22Rv1 (cell line): ENCODE results near the gene NTN1.

Experiments
- H3K27ac ChIP-seq: fragments of 450-650 bp; 2 replicates; pipeline ENCODE4 v1.5.1; 2017
- ZFX ChIP-seq: fragments of 450-650 bp; IDR thresholded peaks from 2 replicates; pipeline ENCODE4 v1.6.1; 2017; ENCODE audit warnings: antibody characterized with exemption, borderline replicate concordance
- TF ChIP-seq, protein P1 (sequence below): fragments of 450-650 bp; IDR thresholded peaks from 2 replicates; pipeline ENCODE4 v1.5.1; 2017; ENCODE audit warnings: mild to moderate bottlenecking

NTN1 gene

GRCh38 chr17:9206410-9206703, 185.0 kb downstream of the NTN1 start:
- H3K27ac ChIP-seq, result no peak overlapping the region
- no peak for TF ChIP-seq ZFX

- TF ChIP-seq ZFX, result no peak
- TF ChIP-seq, protein P1, sequence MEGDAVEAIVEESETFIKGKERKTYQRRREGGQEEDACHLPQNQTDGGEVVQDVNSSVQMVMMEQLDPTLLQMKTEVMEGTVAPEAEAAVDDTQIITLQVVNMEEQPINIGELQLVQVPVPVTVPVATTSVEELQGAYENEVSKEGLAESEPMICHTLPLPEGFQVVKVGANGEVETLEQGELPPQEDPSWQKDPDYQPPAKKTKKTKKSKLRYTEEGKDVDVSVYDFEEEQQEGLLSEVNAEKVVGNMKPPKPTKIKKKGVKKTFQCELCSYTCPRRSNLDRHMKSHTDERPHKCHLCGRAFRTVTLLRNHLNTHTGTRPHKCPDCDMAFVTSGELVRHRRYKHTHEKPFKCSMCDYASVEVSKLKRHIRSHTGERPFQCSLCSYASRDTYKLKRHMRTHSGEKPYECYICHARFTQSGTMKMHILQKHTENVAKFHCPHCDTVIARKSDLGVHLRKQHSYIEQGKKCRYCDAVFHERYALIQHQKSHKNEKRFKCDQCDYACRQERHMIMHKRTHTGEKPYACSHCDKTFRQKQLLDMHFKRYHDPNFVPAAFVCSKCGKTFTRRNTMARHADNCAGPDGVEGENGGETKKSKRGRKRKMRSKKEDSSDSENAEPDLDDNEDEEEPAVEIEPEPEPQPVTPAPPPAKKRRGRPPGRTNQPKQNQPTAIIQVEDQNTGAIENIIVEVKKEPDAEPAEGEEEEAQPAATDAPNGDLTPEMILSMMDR, result no peak
- H3K27ac ChIP-seq, result no peak overlapping the region
Observed at GRCh38 chr17:9206741-9207332, 185.5 kb downstream of the NTN1 start.

DNA sequence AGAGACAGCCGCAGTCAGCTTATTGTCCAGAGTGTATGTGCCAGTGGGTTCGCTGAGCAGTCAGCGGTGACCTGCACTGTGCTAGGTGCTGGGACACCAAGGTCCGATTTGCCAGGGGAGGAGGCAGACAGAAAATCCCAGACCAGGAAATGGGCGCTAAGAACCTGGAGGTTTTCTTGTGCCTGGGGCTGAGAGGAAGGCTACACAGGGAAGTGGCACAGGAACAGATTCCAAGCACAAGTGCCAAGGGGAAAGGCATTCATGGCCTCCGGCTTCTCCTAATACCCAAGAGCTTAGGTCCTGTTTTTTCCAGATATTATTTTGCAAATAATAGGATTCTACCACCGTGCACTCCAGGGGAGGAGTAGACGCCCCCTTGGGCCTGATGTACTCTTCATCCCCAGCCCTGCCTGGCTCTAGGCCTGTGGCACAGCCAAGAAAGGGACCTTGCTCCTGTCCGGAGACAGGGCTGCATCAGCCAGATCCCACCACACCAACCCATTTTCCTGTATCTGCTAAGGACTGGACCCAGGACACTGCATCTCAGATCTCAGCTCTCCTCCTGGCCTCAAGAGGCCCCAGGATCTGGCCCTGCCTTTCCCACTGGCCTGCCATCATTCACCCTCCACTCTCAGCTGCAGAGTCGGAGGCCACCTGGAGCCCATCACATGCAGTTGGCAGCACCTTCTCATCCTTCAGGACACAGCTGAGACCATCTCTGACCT, 187.2 kb downstream of the NTN1 start:
- H3K27ac ChIP-seq, result no peak overlapping the region
- TF ChIP-seq, protein P1, result no peak
- no peak for TF ChIP-seq ZFX

GRCh38 chr17:9209347-9209746, 188.0 kb downstream of the NTN1 start:
- TF ChIP-seq ZFX, result no peak
- TF ChIP-seq, protein P1, result no peak
- no peak overlapping the region for H3K27ac ChIP-seq

- TF ChIP-seq ZFX, result no peak
- TF ChIP-seq, protein P1, result no peak
- no peak overlapping the region for H3K27ac ChIP-seq
Observed at GRCh38 chr17:9209781-9210370, 188.6 kb downstream of the NTN1 start.

DNA sequence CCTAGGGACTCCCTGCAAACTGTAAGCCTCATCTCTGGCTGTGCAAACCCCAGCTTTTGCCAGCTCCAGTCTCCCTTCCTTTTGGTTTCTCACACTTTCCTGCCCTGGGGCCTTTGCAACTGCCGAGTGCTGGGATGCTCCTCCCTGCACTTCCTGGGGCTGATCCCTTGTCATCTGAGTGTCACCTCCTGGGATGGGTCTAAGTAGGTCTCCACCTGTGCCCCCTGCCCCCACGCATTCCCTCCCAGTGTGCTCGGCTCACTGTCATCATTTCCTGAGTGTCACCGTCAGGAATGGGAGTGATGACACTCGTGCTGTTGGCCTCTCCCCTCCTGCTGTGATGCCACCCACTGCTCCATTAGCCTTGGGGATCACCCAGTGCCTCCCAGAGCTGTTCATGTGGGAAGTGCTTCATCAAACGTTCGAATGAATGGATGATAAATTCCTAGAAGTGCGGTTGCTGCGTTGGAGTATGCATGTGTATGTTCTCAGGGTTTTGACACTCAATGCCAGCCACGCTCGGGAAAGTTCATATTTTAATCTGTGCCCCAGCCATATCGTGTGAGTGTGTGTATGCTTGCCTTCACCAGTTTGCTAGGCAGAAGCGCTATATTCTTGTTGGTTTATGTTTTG, 189.9 kb downstream of the NTN1 start:
- H3K27ac ChIP-seq, result no peak overlapping the region
- TF ChIP-seq, protein P1, result no peak
- no peak for TF ChIP-seq ZFX

- TF ChIP-seq ZFX, result no peak
- TF ChIP-seq, protein P1, result no peak
- no peak overlapping the region for H3K27ac ChIP-seq
Observed at GRCh38 chr17:9212376-9213302, 191.3 kb downstream of the NTN1 start.
